Right lung (tissue), 5 donors: ENCODE results near the gene SHPK. TPM values are rescaled to one million over a fixed set of nuclear protein-coding genes. Genes with fewer than 3 reads are reported as not detected.
A peak's percentile ranks its signal among the peaks of the same experiment; 100 is the strongest.

Experiments used
- DNase-seq, 2 donors: peaks; one replicate each; pipeline ENCODE4 v3.0.0-alpha.2; 2013
- polyA plus RNA-seq, 5 donors: library from polyadenylated mRNA; unstranded; fragments of 120-200 nt; gene quantifications; one replicate each; pipeline versions ENCODE4 v1.2.1 to v1.2.3, GENCODE V29; 2013; ENCODE audit warnings: inconsistent platforms in 1 of 5, low replicate concordance in 1 of 5; ENCODE audit not compliant: insufficient read length in 5 of 5, insufficient read depth in 1 of 5

The SHPK gene
- polyA plus RNA-seq, 5 donors, result 11.4 to 14.7 (median 13.3) TPM

DNA sequence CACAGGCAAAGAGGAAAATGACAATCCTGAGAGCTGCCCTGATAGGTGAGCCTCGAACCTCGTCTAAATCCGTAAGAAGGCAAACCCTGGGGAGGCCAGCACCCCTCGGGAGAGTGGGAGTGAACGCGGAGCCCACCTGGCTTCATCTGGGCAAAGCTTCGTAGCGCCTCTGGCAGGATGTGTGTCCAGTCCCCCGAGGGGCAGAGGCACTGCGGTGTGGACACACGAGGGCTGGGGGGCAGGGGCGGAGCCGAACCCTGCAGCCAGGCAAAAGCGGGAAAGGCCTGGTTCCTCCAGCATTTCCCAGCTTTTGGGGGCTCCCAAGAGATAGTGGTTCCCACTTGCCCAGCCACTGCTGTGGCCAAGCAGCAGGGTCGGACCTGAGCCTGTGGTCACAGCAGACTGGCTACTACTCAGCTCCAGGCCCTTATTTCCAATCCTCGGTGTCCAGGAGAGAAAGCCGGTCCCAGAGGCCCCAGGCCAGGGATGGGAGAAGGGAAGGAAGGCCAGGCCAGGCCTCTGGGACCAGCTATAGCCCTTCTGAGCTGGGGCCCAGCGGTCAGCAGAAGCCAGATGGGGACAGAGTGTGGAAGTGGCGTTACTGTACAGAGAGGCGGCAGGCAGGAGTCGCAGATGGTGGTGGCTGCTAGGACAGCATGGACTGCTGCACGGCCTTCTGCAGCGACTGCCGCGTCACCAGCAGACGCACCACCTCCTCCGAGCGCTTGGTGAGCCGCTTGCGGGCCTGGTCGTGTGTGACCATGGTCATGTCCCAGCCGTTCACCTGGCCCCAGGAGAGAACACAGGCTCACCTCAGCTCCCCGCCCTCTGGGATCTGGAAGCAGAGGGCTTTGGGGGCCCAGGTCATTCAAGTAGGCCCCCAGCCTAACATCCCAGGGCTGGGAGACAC is 27.3 kb upstream of the SHPK start:
- DNase-seq, result no peak

DNA sequence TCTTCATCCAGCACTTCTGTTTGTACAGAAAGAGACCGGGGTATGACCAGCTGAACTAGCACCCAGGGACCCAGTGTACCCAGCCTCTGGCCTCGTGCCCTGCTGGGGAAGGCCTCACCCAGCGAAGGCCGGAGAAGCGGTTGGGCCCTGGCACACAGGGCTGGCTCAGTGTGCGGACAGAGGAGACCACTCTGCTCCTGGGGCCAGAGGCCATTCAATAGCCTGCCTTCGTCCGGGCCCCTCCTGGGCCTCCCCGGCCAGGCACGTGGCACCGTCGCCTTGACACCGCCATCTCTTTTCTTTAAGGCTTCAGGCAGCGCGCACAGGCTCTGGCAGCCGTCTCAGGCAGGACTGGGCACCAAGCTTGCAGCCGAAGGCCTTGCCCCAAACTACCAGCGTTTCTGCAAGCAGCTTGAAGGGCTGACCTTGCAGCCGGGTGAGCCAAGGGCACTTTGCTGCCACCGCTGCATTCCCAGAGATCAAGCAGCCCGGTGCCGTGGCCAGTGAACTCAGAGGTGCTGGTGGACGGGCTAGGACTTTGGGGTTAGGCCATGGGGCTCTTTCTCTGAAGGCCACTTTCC is 24.4 kb upstream of the SHPK start:
- DNase-seq, result no peak

DNA sequence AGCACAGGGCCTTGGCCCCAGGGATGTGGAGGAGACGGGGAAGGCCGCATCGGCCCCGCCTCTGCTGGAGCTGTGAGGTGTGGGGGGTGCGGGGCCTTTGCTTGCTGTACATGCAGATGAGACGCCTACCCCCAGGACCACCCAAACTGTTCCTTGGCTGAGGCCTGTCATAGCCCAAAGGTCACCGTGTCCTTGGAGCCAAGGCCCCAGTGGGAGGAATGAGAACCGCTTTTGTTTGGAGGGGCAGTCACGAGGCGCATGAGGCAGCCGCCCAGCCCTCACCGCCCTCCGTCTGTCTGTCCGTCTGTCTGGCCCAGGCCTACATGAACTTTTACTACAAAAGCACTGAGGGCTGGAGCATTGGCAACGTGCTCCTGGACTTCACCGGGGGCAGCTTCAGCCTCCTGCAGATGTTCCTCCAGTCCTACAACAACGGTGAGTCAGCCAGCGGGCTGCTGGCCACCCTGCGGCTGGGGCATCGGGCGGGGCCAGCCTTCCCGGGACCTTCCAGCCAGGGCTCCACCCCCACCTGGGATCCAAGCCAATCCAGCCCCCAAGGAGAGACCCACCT is 23.6 kb upstream of the SHPK start:
- DNase-seq, result peak in 1 of 2 donors; percentile 27

DNA sequence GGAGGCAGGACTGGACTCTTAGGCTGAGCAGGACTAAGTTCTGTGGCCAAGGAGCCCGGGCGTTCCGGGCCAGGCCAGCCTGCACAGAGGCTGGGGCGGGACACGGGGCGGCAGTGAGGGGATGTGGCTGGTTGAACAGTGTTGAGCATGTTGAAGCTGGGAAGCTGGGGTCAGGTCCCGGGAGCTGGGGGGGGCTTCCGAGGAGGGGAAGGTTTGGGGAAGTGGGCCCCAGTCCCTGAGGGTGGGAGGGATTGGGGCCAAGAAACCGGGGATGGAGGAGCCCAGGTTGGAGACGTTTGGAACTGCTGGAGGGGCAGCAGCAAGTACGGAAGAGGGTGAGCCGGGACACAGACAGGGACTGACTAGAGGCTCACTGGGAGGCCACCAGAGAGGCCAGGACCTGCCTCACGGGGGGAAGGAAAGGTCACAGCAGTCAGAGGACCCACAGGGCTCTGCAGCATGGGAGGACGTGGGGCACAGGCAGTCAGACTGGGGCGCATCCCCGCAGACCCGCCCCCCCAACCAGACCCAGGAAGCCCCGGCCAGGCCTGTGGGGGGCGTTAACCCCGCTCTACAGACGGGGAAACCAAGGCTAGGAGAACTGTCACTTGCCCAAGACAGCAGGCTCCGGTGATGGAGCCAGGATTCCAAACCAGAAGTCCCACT is 22.9 kb upstream of the SHPK start:
- DNase-seq, result no peak

DNA sequence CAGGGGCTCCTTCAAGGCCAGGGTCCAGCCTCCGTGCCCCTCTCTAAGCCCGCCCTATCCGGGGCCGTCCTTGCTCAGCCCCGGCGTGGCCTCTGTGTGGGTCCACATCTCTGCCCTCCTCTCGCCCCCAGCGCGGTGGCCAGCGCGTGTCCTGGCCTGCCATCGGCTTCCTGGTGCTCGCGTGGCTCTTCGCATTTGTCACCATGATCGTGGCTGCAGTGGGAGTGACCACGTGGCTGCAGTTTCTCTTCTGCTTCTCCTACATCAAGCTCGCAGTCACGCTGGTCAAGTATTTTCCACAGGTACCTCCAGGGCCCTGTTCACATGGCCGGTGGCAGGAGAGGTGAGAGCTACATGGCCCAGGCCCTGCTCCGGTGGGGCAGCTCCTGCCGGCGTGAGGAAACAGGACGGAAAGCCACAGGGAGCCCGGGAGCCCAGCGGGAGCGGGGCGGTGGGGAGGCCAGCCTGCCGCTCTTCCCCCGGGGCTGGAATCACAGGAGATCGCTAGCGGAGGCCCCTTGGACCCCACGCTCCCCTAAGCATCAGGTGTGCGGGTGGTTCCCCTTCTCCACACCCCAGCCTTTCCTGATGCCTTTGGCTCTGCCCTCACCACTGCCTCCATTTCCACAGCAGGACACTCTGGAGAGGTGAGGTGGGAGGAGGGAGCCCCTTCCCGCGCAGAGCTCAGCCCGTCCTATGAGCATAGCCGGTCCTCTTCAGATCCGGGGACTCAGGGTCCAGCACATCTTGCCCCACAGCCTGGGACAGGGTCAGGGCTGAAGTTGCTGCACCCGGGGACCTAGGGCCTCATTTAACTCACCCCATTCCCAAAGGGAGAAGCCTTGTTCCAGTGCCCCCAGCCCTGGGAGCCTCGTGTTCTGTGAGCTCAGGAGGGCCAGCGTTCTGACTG is 22.1 kb upstream of the SHPK start:
- no peak for DNase-seq

DNA sequence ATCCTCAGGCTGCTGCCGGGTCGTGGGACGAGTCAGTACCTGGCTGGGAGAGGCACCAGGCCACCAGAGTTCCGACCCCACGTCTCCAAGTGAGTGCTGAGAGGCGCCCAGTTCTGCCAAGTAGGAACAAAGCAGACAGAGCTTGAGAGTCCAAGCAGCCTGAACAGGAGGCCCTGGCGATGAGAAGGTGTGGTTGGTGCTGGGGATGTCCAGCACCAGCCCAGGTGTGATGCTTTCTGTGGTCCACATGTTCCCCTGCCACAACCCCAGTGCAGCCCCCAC is 21.5 kb upstream of the SHPK start:
- no peak for DNase-seq

DNA sequence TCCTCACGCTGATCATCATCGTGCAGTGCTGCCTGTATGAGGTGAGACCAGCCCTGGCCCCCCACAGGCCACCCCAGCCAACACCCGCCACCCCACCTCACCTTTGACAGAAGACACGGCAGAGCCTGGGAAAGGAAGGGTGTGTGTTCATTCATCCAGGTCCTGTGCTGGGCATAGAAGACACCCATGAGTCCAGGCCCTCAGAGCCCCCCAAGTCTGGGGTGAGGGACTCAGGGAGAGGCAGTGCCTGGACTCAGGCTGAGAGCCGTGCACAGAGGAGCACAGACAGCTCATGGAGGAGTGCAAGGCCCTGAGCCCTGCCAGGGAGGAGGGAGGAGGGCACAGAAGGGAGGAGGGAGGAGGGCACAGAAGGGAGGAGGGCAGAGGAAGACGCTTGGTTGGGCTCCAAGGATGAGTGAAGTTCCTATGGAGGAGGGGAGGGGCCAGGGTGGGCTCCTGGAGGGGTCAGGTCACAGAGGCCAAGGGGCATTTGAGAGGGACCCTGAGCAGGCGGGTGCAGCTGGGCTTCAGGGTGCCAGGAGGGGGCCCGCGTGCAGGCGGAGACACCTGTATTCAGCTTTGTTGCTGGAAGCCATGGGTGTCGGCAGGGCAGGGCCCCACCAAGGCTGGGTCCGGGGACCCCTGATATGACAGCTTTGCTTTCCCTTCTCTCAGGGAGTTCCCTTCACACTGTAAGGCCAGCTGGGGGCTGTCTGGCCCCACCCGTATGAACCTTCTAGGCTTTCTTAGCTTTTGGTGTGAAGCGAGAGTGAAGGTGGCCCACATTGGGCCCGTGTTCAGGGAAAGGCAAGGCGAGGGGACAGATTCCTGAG is 20.9 kb upstream of the SHPK start:
- no peak for DNase-seq

DNA sequence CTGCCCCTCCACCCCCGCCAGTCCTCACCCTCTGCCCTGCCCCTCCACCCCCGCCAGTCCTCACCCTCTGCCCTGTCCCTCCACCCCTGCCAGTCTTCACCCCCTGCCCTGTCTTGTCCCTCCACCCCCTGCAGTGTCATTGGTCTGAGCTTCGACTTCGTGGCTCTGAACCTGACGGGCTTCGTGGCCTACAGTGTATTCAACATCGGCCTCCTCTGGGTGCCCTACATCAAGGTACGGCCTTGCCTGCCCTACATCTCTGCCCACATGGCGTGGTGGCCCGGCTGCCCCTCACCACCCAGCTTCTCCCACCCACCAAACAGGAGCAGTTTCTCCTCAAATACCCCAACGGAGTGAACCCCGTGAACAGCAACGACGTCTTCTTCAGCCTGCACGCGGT is 20.3 kb upstream of the SHPK start:
- no peak for DNase-seq

DNA sequence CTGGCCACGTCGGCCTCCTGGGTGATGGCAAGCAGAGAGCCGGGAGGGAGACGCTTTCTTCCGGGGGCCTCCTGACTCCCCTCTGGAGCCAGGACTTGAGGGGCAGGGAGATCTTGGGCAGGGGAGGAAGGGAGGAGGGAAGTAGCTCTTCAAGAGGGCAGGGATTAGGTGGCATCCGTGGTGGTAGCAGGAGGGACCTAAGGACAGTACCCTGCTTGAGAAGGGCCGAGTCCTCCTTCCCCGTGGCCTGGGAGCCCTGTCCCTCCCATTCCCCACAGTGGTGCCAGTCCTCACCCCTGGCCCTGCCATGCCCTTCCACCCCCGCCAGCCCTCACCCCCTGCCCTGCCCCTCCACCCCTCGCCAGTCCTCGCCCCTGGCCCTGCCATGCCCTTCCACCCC is 19.7 kb upstream of the SHPK start:
- DNase-seq, result no peak

DNA sequence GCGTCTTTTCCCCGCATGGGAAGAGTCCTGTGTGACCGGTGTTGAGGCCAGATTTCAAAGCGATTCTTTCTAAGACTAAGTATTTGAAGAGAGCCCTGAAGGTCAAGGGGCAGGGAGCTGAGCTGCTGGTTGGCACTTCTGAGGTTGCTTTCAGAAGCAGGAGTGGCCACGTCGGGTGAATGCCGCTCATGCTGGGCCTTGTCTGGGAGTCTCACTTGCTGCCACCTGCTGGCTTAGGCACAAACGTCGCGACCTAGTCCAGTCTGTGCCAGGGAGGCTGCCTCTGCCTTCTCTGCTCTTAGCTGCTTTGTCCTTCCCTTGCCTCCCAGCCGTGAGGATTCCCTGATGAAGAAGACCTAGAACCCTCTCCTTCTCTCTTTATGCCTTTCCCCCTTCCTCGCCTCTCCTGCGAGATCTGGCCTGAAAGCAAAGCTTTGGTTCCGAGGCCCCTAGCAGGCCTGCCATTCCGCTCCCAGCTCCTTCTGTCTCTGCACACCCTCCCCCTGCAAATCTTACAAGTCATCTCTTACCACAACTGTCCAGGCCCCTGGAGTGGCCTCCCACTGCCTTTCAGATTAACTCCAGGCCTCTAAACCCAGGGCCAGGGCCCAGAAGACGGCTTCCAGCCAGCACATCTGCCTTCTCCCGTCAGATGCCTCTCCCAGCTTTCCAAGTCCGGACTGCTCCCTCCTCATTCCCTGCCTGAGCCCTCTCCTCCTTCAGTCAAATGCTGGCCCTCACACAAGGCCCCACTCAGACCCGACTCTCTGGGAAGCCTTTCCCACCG is 11.9 kb upstream of the SHPK start:
- DNase-seq, result peak in 1 of 2 donors; percentile 52

DNA sequence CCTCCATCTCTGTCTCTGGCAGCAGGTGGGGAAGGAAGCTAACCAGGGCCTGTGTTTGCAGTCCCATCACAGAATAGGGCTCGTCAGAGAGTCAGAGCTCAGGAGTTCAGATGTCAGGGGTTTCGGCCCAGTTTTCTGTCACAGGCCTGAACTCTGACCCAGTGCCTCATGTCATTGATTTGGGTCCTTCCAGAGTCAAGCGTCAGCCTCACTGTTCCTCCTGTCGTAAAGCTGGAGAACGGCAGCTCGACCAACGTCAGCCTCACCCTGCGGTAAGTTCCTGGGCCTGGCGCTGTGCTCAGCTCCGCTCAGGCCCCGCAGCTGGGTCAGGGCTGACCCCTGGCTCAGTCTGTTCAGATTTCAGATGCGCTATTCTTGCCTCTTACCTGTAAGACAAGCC is 11.2 kb upstream of the SHPK start:
- DNase-seq, result no peak

DNA sequence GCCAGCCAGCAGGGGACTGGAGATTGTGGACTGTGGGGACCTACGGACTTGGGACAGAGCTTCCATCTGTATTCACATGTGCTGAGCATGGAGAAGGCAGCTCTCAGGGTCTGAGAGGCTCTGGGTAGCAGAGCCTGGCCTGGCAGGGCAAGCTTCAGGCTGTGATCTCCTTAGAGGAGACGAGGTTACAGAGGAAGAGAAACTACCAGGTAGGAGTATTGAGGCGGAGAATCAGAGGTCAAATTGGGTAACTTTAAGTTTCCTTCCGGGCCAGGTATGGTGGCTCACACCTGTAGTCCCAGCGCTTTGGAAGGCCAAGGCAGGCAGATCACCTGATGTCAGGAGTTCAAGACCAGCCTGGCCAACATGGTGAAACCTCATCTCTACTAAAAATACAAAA is 9.3 kb upstream of the SHPK start:
- no peak for DNase-seq

DNA sequence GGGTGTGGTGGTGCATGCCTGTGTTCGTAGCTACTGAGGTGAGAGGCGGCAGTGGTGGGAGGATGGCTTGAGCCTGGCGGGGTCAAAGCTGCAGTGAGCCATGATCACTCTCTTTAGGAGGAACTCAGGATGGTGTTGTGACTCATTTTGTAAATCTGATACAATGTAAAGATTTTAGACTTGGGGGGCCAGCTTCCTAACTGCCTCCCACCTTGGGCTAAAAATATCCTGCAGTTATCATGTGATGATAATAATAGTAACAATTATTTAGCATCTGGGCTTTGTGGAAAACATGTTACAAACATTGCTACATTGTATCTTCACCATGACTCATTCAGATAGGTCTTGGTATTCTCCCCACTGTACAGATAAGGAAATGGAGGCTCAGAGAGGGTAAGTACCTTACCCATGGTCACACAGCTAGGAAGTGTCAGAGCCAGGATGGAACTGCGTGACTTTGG is 7.9 kb upstream of the SHPK start:
- no peak for DNase-seq

DNA sequence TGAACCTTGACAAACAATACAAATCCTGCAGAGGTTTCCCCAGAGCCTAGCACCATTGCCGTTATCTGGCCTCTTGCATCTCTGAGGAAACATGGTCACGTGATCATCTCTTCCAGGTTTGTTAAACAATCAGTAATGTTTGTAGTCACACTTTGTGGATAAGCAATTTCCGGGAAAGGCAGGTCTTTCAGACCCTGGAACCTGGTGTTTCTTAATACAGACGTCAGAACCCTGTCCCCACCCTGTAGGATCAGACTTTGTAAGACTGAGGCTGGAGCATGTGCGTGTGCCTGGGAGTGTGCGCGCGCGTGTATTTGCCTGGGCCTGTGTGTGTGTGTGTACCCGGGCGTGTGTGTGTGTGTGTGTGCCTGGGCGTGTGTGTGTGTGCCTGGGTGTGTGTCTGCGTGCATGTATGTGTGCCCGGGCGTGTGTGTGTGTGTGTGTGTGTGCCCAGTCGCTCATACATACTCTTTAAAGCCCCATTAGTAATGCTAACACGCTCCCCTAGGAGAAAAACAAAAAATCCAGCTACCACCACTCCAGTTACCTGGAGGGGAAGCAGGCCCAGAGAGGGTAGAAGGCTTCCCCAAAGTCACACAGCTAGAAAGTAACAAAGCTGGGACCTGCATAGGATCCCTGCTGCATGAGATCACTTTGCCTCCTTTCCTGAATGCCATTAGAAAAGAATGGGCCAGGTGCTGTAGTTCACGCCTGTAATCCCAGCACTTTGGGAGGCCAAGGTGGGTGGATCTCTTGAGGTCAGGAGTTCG is 5.9 kb upstream of the SHPK start:
- no peak for DNase-seq

DNA sequence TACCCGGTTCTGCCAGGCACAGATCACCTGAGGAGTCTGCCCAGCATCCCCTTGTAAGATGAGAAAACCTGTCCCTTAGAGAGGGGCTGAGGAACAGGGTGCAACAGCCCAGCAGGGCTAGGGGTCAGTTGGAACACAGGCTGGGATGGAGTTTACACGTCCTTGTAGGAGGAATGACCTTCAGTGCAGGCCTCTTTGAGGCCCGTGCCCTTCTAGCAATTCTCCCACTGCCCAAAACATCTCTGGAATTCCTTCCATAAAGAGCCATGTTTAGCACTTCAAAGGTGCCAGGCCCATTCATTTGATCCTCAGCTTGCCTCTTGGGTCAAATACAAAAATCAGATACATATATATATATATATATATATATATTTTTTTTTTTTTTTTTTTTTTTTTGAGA is 5.0 kb upstream of the SHPK start:
- no peak for DNase-seq

DNA sequence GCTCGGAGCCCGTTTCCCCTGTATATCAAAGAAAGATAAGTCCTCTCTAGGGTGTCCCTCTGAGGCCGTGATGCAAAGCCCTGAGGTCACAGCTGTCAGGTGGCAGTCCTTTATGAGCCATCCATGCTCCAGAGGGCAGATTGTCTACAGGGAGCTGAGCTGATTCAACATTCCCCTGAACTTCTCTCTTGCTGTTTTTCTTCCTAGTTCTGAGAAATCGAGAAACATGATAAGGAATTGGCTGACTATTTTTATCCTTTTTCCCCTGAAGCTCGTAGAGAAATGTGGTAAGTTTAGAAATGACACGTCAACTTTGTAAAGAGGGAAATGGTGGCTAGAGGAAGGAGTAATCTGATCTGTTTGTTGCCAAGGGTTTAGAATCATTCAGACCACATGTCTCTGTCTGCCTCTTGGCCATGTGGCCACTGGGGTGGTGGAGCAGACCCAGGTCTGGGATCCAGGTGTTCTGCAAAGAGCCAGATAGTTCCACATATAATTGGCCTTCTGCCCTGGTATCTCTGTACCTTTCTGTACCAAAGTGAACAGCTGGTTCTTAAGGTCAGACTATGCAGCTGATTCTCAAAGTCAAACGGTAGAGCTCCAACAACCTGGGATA is 4.0 kb upstream of the SHPK start:
- DNase-seq, result no peak

DNA sequence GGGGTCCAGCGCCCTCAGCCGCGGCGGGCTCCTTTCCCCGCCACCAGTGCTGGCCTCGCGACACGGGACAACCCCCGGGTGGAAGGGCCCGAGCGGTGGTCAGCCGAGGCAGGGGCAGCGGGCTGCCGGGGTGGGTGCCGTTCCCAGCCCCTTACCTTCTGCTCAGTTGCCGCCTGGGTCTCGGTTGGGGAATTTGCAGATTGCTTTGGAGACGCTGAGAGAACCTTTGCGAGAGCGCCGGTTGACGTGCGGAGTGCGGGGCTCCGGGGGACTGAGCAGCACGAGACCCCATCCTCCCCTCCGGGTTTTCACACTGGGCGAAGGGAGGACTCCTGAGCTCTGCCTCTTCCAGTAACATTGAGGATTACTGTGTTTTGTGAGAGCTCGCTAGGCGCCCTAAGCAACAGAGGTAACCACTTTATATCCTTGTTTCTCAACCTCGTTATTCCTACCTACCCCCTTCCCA is 891 bp upstream of the SHPK start:
- no peak for DNase-seq

DNA sequence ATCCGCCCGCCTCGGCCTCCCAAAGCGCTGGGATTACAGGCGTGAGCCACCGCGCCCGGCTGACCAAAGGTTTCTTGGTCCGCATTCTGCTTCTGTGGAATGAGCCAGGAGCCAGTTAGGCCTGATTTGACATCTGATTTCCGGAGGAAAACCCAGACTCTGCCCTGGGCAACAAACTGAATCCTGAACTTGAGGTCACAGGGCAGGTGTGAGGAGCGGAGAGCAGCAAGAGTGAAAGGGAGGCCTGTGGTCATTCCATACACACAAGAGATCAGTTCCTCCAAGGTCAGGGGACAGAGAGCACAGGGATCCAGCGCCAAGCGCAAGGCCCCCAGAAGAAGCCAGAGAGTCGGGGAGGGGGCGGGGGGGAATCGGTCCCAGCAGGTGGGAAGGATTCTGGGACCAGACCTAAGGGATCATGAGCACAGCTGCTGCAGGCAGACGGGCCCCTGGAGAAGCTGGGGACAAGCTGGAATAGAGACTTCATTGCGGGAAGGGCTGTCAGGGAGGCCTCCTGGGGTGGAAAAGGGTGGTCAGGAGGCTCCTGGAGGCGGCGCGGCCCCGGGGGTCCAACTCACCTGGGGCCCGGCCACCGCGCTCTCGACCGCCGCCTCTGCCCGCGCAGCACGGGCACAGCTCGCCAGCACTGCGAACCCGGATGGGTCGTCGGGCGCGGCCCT is 436 bp downstream of the SHPK start:
- no peak for DNase-seq
